ENCODE data around the gene RASA1. TPM values are rescaled to one million over a fixed set of nuclear protein-coding genes. Genes with fewer than 3 reads are reported as not detected.

Gene RASA1
- total RNA-seq, 1 donor: 43.8 TPM

DNA sequence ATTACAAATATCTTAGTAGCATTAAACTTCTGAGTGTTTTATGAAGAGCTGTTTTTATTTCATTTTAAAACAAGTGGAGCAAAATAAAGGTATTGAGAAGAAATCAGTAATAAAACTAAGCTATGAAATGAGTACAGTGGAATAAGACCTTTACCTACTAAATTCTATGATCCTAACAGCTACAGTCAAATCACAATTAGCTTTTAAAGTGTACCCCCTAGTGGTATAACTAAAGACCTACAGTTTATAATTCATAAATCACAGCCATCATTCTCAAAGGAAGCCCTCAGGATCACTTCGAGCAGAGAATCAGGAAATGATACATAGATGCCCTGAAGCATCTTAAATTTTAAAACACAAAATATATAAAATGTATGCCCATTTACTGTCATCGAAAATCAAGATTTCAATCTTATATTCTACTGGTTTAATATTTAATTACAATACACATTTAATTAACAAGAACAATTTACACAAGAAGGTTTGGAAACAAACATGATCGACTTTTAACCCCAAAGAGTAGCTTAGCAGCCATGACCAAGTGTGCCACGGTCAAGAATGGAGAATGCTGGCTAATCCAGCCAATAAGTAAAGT, 132.7 kb downstream of the RASA1 start:
- H3K9me3 ChIP-seq (ENCODE audit: low read depth, low read length): no peaks in the 10 kb centered on the region
- no peak overlapping the region for H3K4me3 ChIP-seq (ENCODE audit: insufficient read depth, low read length)
- no peak overlapping the region for H3K27ac ChIP-seq (ENCODE audit: low read depth, low read length)
- peaks cover 78% of the 10 kb centered on the region for H3K36me3 ChIP-seq (ENCODE audit: insufficient read depth, low read length)
- no peak overlapping the region for H3K4me2 ChIP-seq (ENCODE audit: insufficient read depth, low read length)
- no peak overlapping the region for H2AFZ ChIP-seq (ENCODE audit: low read length)
- peaks cover 8% of the 10 kb centered on the region for H3K4me1 ChIP-seq (ENCODE audit: insufficient read depth, low read length)
- H4K20me1 ChIP-seq (ENCODE audit: insufficient read depth, low read length): no peaks in the 10 kb centered on the region
- peaks cover 15% of the 10 kb centered on the region for H3K79me2 ChIP-seq (ENCODE audit: insufficient read depth, low read length)
- TF ChIP-seq, protein P1, sequence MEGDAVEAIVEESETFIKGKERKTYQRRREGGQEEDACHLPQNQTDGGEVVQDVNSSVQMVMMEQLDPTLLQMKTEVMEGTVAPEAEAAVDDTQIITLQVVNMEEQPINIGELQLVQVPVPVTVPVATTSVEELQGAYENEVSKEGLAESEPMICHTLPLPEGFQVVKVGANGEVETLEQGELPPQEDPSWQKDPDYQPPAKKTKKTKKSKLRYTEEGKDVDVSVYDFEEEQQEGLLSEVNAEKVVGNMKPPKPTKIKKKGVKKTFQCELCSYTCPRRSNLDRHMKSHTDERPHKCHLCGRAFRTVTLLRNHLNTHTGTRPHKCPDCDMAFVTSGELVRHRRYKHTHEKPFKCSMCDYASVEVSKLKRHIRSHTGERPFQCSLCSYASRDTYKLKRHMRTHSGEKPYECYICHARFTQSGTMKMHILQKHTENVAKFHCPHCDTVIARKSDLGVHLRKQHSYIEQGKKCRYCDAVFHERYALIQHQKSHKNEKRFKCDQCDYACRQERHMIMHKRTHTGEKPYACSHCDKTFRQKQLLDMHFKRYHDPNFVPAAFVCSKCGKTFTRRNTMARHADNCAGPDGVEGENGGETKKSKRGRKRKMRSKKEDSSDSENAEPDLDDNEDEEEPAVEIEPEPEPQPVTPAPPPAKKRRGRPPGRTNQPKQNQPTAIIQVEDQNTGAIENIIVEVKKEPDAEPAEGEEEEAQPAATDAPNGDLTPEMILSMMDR (IDR thresholded peaks at IDR 0.05; ENCODE audit: extremely low read depth, low read depth, low read length): peak; percentile 66
- DNase-seq (ENCODE audit: insufficient read length, low spot score, missing footprints): peak; percentile 70
- H3K27me3 ChIP-seq (ENCODE audit: insufficient read depth, low read length): no peaks in the 10 kb centered on the region

DNA sequence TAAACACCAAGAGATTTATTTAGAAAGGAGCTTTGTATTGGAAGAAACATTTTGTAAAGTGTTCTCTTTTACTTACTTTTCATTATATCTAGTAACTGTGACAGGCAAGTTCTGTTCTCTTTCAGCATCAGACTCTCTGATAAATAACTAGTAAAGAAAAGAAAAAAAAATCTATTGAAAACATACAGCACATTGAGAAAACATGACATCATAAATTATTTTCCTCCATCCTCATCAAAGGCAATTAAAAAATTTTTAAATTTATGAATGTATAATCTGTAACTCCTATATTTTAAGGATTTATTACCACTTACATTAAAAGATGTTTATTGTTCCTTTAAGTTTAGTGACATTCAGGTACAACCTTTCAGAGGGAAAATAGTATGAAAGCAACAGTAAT, 133.9 kb downstream of the RASA1 start:
- Histone ChIP-seq H3K27me3 (ENCODE audit: insufficient read depth, low read length) (no peaks in the 10 kb centered on the region), H3K4me2 (ENCODE audit: insufficient read depth, low read length) (no peak overlapping the region), H3K4me3 (ENCODE audit: insufficient read depth, low read length) (no peak overlapping the region), H4K20me1 (ENCODE audit: insufficient read depth, low read length) (no peaks in the 10 kb centered on the region), H3K36me3 (ENCODE audit: insufficient read depth, low read length) (peaks cover 78% of the 10 kb centered on the region), H3K27ac (ENCODE audit: low read depth, low read length) (no peak overlapping the region), H3K9me3 (ENCODE audit: low read depth, low read length) (no peaks in the 10 kb centered on the region), H3K79me2 (ENCODE audit: insufficient read depth, low read length) (peaks cover 21% of the 10 kb centered on the region), H2AFZ (ENCODE audit: low read length) (no peak overlapping the region), H3K4me1 (ENCODE audit: insufficient read depth, low read length) (peaks cover 11% of the 10 kb centered on the region)
- no peak for DNase-seq (ENCODE audit: insufficient read length, low spot score, missing footprints)
- TF ChIP-seq, protein P1 (IDR thresholded peaks at IDR 0.05; ENCODE audit: extremely low read depth, low read depth, low read length): no peak

DNA sequence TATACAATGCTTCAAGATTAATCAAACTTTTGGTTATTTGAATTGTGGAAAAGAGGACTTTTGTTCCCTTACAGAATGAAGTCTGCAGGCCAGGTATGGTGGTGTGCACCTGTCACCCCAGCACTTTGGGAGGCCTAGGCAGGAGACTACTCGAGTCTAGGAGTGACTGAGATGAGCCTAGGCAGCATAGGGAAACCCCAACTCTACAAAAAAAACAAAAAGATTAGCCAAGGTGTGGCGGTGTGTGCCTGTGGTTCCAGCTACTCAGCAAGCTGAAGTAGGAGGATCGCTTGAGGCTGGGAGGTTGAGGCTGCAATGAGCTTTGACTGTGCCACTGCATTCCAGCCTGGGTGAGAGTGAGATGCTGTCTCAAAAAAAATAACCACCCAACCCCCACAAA, 135.7 kb downstream of the RASA1 start:
- Histone ChIP-seq H3K36me3 (ENCODE audit: insufficient read depth, low read length) (peaks cover 78% of the 10 kb centered on the region), H3K79me2 (ENCODE audit: insufficient read depth, low read length) (peaks cover 27% of the 10 kb centered on the region), H3K4me2 (ENCODE audit: insufficient read depth, low read length) (no peak overlapping the region), H3K4me1 (ENCODE audit: insufficient read depth, low read length) (peaks cover 9% of the 10 kb centered on the region), H2AFZ (ENCODE audit: low read length) (no peak overlapping the region), H3K4me3 (ENCODE audit: insufficient read depth, low read length) (no peak overlapping the region), H3K9me3 (ENCODE audit: low read depth, low read length) (no peaks in the 10 kb centered on the region), H3K27ac (ENCODE audit: low read depth, low read length) (no peak overlapping the region), H3K27me3 (ENCODE audit: insufficient read depth, low read length) (no peaks in the 10 kb centered on the region), H4K20me1 (ENCODE audit: insufficient read depth, low read length) (no peaks in the 10 kb centered on the region)
- DNase-seq (ENCODE audit: insufficient read length, low spot score, missing footprints): no peak
- TF ChIP-seq, protein P1 (IDR thresholded peaks at IDR 0.05; ENCODE audit: extremely low read depth, low read depth, low read length): no peak

DNA sequence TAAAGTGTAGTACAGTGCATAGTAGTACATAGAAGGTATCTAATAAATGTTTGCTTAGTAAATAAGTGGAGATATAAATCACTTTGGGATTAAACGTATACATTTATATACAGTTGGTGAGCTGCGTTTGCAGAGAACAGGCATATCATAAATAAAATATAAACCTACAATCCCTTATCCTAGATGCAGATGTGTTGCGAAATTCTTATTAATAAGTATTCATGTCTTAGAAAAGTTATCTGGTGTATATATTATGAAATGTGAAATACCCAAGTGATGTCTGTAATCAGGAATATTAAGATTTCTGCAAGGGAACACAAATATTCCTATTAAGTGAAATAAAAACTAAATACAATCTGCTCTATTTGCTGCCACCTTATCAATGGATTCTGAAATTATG, 136.2 kb downstream of the RASA1 start:
- Histone ChIP-seq H4K20me1 (ENCODE audit: insufficient read depth, low read length) (no peaks in the 10 kb centered on the region), H3K9me3 (ENCODE audit: low read depth, low read length) (no peaks in the 10 kb centered on the region), H3K4me3 (ENCODE audit: insufficient read depth, low read length) (no peak overlapping the region), H3K4me1 (ENCODE audit: insufficient read depth, low read length) (peaks cover 6% of the 10 kb centered on the region), H3K27me3 (ENCODE audit: insufficient read depth, low read length) (no peaks in the 10 kb centered on the region), H3K4me2 (ENCODE audit: insufficient read depth, low read length) (no peak overlapping the region), H3K79me2 (ENCODE audit: insufficient read depth, low read length) (peaks cover 30% of the 10 kb centered on the region), H3K36me3 (ENCODE audit: insufficient read depth, low read length) (peaks cover 79% of the 10 kb centered on the region), H2AFZ (ENCODE audit: low read length) (no peak overlapping the region), H3K27ac (ENCODE audit: low read depth, low read length) (no peak overlapping the region)
- no peak for DNase-seq (ENCODE audit: insufficient read length, low spot score, missing footprints)
- TF ChIP-seq, protein P1 (IDR thresholded peaks at IDR 0.05; ENCODE audit: extremely low read depth, low read depth, low read length): no peak
